Glomerular visceral epithelial cell (primary cell): ENCODE data around the gene GPRC5A.

ENCODE experiments used
- DNase-seq: peaks from one replicate; pipeline ENCODE4 v3.0.0-alpha.2; 2016; ENCODE audit errors: extremely low spot score

GPRC5A gene

DNA sequence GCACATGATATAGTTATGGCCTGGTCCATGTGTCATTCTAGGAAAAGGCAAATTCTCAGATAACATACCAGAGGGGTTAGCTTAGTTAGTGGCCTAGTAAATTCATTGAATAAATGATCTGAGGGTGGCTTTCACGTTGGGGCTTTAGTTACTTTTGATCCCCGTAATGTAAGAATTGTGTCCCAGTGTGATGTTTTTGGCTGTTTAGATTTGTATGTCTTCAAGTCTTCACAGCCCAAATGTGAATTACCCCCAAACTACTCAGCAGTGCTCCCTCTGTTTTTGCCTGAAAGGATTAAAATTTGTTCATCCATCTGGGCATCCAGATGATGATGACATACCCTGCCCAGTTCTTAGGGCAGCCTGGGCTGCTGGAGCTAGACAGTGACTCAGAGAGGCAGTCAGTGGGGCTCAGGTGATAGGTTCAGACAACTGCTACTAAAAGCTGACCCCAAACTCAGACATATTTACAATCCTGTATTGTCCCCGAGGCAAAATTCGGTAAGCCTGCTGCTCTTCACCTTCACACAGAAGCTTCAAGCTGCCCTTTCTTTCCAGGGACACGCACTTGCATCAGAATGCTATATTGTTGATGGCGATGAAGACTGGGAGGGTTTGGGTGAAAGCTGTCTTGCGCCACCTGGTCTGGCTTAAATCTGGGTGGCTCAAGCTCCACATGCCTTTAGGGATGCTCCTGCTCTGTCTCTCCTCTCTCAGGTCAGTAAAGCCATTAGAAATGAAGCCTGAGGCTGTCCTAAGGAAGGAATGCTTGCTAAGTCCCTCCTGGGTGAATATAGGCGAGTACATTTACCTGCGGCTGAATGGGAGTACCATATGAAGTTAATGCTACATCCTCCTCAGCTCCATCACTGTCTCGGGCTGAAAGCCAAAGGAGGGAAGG lies 50.3 kb downstream of the GPRC5A start:
- DNase-seq, result peak; percentile 25

GRCh38 chr12:12943586-12944260 lies 52.4 kb downstream of the GPRC5A start:
- DNase-seq, result no peak

DNA sequence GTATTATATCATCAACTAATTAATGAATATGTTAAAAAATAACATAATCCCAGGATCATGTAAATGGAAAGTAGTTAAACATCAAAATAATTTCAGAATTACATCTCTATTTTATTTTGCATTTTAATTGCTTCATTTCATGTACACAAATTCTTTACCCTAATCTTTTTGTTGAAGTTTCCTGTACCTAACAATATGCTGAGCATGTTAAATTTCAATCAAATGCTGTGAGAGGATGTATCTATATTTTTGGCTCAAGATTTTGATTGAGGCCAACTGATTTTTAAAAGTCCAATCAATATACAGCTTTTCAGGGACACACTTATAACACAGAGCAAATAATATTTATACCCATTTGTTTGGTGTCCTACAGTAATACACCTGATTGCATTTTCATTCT lies 54.2 kb downstream of the GPRC5A start:
- DNase-seq, result no peak

- no peak for DNase-seq
Measured at GRCh38 chr12:12946686-12947355, 55.5 kb downstream of the GPRC5A start.

DNA sequence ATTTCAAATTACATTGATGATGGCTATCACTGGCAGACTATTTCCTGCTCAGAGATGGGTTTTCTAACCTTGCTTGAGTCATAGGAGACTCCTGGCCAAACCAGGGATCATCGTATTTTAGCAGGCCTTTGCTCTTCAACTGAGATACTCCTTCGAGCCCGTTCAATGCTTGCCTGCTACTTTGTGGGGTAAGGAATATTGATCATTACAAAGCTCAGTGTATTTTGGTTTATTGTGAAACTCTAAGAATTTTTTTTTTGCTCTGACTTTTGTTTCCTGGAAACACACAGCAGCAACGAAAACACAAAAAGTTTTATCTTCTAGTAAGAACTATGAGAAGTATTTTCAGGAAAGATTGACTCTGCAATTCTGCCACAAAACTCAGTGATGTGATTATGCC lies 56.5 kb downstream of the GPRC5A start:
- DNase-seq, result no peak

DNA sequence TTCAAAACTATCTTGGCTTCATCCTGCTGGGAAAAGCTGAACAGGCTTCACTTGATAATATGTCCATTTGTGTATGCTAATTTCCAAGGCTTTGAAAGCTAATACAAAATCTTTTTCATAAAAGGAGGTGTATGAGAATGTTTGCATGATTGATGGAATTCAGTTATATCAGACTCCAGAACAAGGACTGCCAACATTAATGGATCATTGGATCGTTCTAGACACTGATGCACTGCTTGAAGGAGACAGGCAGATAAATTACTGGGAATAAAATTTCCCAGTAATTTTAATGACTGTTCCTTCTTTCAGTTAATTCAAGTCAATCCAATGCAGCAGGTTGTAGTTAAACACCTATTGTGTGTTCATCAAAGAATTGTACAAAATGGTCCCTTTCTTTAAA lies 60.1 kb downstream of the GPRC5A start:
- no peak for DNase-seq

GRCh38 chr12:12952036-12952435 lies 60.7 kb downstream of the GPRC5A start, which contains the start of gene GPRC5D:
TSS of gene GPRC5D (minus strand) at chr12:12952170. CDS start at chr12:12950384, 1,786 bp downstream.
- no peak for DNase-seq

- peak; percentile 23 for DNase-seq
Measured at GRCh38 chr12:12954356-12954755, 63.0 kb downstream of the GPRC5A start.

DNA sequence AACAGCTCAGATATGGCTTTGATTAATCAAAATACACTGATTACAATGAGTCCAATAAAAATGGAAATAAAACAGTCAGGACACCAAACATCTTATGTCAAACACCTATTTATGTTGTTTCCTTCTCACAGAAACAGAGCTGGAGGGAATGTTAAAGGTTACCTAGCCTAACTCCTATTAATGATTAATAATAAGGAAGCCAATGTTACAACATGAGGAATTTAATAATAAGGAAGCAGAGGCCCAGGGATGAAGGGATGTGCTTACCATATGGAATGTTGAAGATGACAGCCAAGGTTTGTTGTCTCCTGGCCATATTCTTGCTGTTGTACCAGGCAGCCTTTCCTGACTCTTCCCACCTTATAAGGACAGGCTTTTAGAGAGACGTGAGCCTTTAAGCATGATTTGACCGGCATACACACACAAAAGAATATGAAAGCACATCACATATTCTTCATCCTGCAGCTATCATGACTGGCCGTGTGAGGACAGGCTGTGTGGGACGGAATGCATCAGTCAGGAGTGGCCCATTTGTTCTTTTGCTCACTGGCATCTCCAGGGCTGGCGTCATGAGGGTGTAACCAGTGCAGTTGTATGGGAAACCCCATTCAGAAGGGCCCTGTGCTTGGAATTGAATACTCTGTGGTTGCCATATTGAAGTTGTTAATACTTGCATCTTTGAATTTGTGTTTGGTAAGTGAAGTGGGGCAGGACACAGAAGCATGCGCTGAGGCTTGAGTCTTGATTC lies 63.7 kb downstream of the GPRC5A start:
- DNase-seq, result peak; percentile 16

- DNase-seq, result no peak
Measured at GRCh38 chr12:12958886-12959285, 67.5 kb downstream of the GPRC5A start.

GRCh38 chr12:12960639-12961209 lies 69.4 kb downstream of the GPRC5A start:
- no peak for DNase-seq

- no peak for DNase-seq
Measured at GRCh38 chr12:12964255-12964654, 72.9 kb downstream of the GPRC5A start.

DNA sequence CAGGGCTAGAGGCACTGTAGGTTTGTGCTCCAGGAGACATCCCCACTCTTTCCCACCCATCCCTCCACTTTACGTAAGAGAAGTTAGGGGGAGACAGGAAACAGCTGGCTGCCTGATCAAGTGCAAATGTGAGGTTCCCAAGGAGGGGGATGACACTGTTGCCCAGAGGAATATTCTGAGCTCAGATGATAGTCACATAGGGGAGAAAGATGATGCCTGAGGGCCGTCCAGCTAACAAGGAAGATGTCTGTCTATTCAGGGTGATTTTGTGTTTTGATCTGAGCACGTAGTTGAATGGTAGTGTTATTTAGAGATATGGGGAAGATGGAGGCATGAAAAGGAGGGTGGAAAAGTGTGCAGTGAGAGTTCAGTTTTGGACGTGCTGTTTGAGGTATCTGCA lies 74.5 kb downstream of the GPRC5A start:
- no peak for DNase-seq
